OCI-LY7 (cell line): Measurements from ENCODE around the gene HEMGN.

Experiments
- CTCF ChIP-seq: fragments of 200-600 bp; sonication (generic); conservative IDR thresholded peaks from 2 replicates; pipeline ENCODE4 v1.5.1; 2014; ENCODE audit warnings: mild to moderate bottlenecking, antibody characterized with exemption, low read length, moderate library complexity, mixed read lengths
- EZH2phosphoT487 ChIP-seq: fragments of 200-600 bp; sonication (generic); IDR thresholded peaks from 2 replicates; pipeline ENCODE4 v1.6.1; 2018; ENCODE audit warnings: low read depth, borderline replicate concordance, mild to moderate bottlenecking, mixed run types, antibody characterized with exemption, low read length, moderate library complexity, mixed read lengths

GRCh38 chr9:97954550-97954989, 16.6 kb upstream of the HEMGN start:
- TF ChIP-seq CTCF (peak; percentile 93), EZH2phosphoT487 (no peak)
